GM10847 (cell line): ENCODE results near the gene CLINT1.

Experiments used
- POLR2A ChIP-seq: IDR thresholded peaks from 2 replicates; pipeline ENCODE4 v1.6.1; 2011; ENCODE audit not compliant: insufficient read length; ENCODE audit errors: extremely low read depth

CLINT1 gene

DNA sequence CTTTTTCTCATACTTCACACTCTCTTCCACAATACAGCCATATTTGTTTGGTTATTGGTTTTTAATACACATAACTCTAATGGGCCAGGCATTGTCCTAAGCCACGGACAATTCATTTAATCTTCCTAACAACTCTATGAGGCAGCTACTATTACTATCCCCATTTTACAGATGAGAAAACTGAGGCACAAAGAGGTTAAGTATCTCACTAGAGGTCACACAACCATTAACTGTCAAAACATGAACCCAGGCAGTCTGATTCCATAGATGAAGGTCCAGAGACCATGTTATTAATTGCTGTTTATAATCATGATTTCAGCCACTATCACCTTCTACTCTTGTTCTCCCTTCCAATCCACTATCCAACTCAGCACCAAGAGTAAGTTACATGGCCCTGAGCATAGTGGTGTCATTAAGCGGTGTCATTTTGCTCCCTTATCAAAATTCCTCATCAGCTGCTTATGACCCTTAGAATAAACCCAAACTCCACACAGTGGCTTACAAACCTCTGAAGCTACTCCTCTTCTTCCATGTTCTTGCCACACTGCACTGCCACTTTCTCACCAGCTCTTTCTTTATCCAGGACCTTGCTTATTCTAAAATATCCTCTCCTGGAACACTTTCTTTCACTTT, 22.7 kb downstream of the CLINT1 start:
- no peak for TF ChIP-seq POLR2A

DNA sequence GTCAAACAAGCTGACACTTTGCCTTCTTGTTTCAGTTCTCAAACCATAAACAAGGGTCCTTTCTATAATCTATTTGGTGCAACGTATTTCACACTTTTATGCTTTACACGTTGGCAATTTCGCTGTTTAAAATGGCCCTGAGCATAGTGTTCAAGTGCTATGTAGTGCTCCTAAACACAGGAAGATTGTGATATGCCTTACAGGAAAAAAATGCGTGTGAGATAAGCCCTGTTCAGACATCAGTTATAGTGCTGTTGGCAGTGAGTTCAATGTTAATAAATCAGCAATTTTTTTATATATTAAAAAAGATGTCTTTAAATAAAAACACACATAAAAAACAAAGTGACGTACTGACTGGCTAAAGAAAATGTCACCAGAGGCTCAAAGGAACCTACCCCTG, 23.9 kb downstream of the CLINT1 start:
- TF ChIP-seq POLR2A: no peak

DNA sequence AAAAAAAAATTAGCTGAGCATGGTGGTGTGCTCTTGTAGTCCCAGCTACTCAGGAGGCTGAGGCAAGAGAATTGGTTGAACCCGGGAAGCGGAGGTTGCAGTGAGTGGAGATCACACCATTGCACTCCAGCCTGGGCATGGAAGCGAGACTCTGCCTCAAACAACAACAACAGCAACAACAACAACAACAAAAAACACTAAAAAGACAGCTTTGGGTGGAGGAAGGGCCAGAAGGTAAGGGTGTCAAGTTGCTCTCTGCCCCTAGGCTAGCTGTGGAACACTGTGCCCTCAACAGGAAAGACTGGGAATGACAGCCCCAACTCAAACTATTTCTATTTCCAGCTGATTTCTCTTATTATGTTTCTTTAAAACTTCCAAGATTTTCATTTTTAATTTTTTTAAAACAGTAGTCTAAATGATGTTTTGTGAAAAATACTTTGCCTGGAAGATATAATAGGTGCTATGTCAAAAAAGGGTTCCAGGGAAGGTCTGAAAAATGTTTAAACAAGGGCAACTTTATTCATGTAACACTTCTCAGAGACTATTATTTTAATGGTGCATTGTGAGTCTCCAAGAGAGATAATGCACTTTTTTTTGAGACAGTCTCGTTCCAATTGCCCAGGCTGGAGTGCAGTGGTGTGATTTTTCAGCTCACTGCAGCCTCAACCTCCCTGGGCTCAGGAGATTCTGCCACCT, 29.9 kb downstream of the CLINT1 start:
- TF ChIP-seq POLR2A: no peak

DNA sequence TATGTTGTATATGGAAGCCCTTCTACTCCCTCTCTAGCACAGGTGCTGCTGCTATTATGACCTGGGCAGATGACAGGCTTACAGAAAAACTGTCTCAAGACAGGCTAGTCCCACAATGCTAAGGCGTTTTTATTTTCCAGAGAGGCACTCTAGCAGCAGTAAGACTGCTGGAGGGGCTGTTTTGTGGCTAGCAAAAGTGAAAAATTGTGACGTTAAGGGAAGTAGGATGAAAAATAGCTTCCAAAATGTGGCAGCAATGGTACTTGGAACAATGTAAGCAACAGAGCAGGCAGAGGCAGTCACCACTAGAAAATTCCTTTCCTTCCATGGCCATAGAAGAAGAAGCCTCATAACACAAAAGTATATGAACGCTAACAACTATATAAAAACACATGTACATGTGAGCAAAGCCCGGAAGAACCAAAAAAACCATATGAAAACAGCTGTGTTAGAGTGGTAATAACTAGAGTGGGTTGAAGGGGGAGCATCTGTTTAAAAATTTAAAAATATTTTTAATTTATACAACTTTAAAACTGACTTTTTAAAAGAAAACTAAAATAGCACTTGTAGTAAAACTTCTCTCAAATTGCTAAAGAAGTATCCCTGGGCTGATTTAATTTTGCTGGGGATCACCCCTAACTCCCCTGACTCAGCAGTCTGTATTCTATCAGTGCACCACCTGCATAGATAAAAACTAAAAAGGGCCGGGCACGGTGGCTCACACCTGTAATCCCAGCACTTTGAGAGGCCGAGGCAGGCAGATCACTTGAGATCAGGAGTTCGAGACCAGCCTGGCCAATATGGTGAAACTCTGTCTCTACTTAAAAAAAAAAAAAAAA, 30.6 kb downstream of the CLINT1 start:
- TF ChIP-seq POLR2A: no peak

DNA sequence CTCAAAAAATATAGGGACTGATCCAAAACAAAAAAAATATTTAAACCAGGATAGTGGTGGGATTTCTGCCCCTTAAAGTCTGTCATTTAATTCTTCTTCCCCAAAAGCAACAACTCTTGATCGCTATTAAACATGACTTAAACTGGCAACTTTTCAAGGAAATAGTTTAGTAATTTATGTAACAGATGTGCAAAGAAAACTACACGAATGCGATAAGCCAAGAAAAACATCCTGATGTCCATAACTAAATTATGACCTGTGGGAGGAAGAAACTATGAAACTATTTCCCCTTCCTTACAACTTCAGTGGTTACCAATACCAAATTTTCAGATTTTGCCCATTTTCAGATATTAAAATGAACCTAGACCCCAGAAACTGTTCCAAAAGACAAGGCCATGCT, 31.5 kb downstream of the CLINT1 start:
- TF ChIP-seq POLR2A: no peak

DNA sequence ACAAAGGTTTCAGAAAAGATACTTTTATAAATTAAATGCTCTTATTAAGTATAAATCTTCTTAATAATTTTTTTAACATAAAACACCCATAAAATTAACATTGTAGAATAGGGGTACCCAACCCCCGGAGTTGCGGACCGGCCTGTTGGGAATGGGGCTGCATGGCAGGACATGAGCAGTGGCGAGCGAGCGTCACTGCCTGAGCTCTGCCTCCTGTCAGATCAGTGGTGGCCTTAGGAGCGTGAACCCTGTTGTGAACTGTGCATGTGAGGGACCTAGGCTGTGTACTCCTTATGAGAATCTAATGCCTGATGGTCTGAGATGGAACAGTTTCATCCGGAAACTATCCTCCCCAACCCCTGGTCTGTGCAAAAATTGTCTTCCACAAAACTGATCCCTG, 35.3 kb downstream of the CLINT1 start:
- no peak for TF ChIP-seq POLR2A

DNA sequence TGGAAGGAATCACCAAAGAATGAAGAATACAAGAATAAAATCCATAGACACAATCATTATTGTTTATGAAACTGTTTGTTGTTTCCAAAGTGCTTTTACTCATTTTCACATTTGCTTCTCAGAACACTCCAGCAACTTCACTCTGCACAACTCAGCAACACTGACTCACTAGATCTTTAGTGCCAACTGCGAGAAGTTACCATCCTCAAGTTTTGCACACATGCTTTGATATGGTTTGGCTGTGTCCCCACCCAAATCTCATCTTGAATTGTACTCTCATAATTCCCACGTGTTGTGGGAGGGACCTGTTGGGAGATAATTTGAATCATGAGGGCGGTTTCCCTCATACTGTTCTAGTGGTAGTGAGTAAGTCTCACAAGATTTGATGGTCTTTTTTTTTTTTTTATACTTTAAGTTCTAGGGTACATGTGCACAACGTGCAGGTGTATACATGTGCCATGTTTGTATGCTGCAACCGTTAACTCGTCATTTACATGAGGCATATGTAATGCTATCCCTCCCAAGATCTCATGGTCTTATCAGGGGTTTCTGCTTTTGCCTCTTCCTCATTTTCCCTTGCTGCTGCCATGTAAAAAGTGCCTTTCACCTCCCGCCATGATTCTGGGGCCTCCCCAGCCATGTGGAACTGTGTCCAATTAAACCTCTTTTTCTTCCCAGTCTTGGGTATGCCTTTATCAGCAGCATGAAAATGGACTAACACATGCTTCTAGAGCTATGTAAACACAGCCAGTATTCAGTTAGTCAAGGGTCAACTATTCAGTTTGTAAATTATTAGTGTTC, 36.9 kb downstream of the CLINT1 start:
- TF ChIP-seq POLR2A: no peak

DNA sequence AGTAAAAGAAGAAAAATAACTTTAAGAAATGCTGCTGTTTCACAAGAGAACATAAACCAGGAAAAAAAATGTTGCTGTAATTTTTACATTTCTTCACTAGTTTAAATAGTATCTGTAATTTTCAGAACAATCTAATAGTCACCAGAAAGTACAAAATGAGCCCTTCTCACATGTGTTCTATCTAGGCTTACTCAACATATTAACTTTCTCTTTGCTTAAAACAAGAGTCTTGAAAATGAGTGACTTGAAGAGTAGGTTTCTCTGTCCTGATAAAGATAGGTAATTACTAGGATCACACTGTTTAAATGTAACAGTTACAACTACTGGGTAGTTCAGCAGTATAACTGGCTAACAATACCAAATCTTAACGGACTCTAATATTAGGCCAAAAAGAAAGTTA, 37.5 kb downstream of the CLINT1 start:
- TF ChIP-seq POLR2A: no peak

DNA sequence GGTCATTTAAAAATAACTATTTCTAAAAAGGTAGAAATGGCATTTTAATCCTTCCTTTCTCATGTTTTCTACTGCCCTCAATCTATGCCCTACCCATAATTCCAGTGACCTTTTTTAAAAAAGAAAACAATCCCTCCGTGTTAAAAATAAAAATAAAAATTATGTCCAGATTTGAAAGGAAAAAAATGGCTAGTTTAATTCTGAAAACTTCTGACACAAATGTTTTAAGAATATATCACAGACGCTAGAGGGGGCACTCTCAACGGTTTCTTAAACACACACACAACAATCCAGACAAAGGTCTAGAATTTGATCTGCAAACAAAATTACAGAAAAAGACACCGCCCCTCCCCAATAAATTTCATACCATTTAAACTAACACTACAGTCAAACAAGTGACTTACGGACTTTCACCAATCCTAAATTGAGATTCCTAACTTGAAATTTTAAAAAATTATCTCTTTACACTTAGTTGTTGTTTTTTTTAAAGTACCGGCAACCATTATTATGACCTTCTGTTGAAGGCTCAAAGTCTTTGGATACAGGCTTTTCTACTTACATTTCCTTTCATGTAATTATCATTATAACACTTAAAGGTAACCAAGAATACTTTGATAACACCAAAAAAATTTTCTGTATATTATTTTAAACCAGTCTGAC, 38.2 kb downstream of the CLINT1 start:
- TF ChIP-seq POLR2A: no peak

DNA sequence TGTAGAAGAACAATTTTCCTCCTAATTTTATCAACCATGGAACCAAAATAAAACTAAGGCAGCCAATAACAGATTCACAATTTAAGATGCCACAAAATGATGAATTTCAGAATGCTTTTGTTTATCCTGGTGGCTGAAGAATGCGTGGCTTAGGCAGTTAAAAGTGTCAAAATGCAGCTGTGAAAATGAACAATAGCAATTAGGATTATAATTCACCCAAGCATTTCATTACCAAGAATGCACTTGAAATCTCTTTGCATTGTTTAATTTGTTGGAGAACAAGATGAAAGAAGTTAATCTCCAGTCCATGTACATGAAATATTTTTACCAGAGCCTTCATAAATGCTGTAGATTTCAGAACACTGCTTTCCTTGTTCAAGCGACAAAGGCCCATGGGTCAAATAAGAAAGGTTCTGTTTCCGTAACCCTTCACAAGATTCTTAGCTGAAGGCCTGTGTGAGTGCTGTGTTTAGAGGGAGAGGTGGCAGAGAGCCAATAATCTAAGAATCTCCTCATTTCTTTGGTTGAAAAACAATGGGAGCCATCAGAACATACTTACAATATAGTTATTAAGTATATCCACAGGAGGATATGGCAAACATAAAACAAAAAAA, 39.3 kb downstream of the CLINT1 start:
- no peak for TF ChIP-seq POLR2A

DNA sequence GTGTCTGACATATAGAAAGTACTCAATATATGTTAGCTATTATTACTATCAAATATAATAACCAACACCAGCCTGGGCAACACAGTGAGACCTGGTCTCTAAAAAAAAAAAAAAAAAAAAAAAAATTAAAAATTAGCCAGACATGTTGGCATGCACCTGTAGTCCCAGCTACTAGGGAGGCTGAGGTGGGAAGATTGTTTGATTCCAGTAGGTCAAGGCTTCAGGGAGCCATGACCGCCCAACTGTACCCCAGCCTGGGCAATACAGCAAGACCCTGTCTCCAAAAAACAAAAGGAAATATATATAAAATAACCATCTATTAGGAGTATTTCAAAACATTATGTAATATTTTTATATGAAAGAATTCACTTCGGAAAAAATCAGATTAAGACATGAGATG, 40.6 kb downstream of the CLINT1 start:
- TF ChIP-seq POLR2A: no peak

DNA sequence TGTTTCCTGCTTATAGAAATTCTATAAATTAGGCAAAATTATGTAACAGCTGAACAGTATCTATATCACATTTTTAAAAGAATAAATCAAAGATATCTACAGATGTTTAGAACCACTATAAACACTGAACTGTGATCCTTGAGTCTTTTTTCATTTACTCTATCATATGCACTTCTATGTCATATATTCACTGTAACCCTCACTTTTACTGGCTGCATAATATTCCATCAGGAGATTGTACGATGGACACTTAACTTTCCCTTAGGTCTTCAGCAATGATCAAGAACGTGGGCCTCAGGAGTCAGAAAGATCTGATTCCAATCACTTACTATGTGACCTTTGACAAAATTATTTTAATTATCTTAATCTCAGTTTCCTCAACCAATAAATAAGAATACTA, 41.0 kb downstream of the CLINT1 start:
- TF ChIP-seq POLR2A: no peak

DNA sequence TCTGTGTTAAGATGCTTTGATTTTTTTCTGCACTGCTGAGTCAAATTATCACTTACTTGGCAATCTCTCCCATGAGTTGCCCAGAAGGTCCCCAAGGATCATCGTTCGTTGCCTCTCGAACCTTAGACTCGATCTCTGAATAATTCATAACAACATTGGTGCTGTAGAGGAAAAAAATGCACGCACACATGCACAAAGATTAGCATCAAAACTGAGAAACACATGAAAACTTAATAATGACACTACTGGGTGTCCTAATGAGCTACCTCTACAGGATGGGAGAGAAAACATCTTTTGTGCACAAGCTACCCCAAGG, 41.6 kb downstream of the CLINT1 start:
- TF ChIP-seq POLR2A: no peak

DNA sequence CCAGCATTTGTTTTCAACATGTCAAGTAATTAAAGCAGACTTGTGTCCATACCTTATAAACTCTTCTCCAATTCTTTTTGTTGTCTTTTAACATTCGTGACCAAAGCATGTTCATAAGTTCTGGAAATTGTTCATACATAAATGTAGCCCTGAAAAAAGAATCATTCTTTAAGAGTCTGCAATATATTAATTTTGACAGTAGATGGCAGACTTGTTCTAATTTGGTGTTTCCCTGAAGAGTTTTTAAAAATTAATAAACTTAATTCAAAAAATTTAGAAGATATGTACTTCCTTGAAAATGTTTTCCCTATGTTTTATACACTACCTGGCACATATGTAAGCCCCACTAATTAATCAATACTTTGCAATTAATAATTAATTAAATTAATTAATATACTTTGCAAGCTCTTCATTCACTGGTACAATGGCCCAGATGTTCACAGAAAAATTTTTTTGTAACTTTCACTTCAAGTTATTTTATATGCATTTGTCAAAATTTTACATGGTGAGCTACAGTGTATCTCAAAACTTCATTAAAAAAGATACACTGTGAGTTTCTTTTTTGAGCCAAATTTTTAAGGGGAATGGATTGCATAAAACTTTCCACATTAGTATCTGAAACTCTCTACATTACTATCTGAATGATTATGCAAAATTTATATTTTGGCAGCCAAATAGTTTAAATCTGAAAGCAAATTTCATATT, 42.1 kb downstream of the CLINT1 start:
- no peak for TF ChIP-seq POLR2A

DNA sequence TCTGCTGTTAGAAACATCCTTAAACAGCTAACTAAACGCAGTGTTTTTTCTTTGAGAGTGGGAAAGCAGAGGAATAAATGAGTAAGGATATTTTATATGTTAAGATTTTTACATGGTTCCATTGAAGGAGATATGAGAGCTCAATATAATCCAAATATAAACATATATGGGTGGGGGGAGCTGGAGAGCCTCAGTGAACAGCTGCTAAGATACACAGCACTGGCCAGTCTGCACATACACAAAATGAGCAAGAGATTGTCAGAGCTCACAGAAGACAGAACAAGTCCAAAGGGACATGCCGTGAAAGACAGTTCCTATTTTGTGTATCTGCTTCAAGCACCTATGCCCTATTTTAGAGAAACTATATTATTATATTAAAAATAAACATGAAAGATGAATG, 46.9 kb downstream of the CLINT1 start:
- TF ChIP-seq POLR2A: no peak

DNA sequence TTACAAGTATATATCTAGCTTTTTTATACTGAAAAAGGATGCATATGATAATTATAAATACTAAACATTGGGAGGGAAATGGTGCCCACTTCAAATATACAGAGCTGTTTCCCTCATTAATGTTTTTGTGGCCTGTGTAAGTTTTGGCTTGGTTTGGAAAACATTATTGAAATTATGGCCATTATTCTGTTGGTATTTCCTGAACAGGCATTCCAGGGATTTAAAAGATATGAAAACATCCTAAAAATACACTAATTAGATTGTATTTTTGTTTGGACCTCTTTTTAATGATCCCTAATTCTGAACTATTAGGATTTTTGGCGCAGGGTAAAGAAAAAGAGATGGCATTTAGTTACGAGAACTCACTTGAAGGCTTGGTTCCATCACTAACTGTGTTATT, 50.9 kb downstream of the CLINT1 start:
- TF ChIP-seq POLR2A: no peak
